Colonic mucosa (tissue), 4 donors: ENCODE measurements around the gene LCTL. TPM values are rescaled to one million over a fixed set of nuclear protein-coding genes. Genes with fewer than 3 reads are reported as not detected.

Experiments used
- DNase-seq: peaks from one replicate; pipeline ENCODE4 v3.0.0-alpha.2; 2020
- H3K27ac ChIP-seq: fragments of 200-600 bp; one replicate; pipeline ENCODE4 v1.8.0; 2021
- H3K27me3 ChIP-seq: fragments of 200-600 bp; one replicate; pipeline ENCODE4 v1.8.0; 2021
- H3K36me3 ChIP-seq: fragments of 200-600 bp; one replicate; pipeline ENCODE4 v1.8.0; 2021
- H3K4me1 ChIP-seq: fragments of 200-600 bp; one replicate; pipeline ENCODE4 v1.8.0; 2021; ENCODE audit warnings: mild to moderate bottlenecking
- H3K4me3 ChIP-seq: fragments of 200-600 bp; one replicate; pipeline ENCODE4 v1.8.0; 2021
- H3K9ac ChIP-seq, 2 donors: one replicate each; pipeline ENCODE4 v1.7.0; 2013; ENCODE audit warnings: control low read depth in 2 of 2, low read depth in 2 of 2, low read length in 2 of 2
- H3K9me3 ChIP-seq: fragments of 200-600 bp; one replicate; pipeline ENCODE4 v1.8.0; 2021
- CTCF ChIP-seq: fragments of 200-600 bp; IDR thresholded peaks from one replicate; pipeline ENCODE4 v1.8.0; 2022; ENCODE audit warnings: antibody characterized with exemption, mild to moderate bottlenecking
- intact Hi-C: fragments of 100-400 bp; cut with DNase I; formaldehyde crosslinking; loops from one replicate; pipeline ENCODE4 v1.14.1; 2022
- total RNA-seq, 2 donors: library from RNA; stranded (reverse); fragmentation: NEBNext Ultra II Directional in 1 of 2; extraction: Animal tissue kit (Norgen Biotek cat#: 25700) in 1 of 2; gene quantifications; one replicate each; pipeline ENCODE4 v1.2.1, GENCODE V29; 2021
- donor health status: healthy.
- donor health status: DM: no; HTN: no; CAD: no.
- donor health status: DM: no; HTN: no; CAD: no.

LCTL gene
- total RNA-seq, 2 donors from 2014 or later = not detected

- no peaks in the 10 kb centered on the region for H3K4me1 ChIP-seq
- no peak overlapping the region for H3K9ac ChIP-seq
- H3K4me3 ChIP-seq = no peak overlapping the region
- intact Hi-C loops = no loop called here
- no peak for DNase-seq
- H3K36me3 ChIP-seq = no peaks in the 10 kb centered on the region
- no peaks in the 10 kb centered on the region for H3K27me3 ChIP-seq
- no peaks in the 10 kb centered on the region for H3K9me3 ChIP-seq
- TF ChIP-seq CTCF = no peak
- H3K27ac ChIP-seq = no peak overlapping the region
These were observed 20.6 kb upstream of the LCTL start for GRCh38 chr15:66586155-66586976.

- Histone ChIP-seq H3K9me3 (no peaks in the 10 kb centered on the region), H3K27ac (no peak overlapping the region), H3K36me3 (no peaks in the 10 kb centered on the region), H3K4me1 (no peaks in the 10 kb centered on the region), H3K27me3 (no peaks in the 10 kb centered on the region), H3K4me3 (no peak overlapping the region), H3K9ac (no peak overlapping the region)
- no peak for TF ChIP-seq CTCF
- DNase-seq = no peak
- intact Hi-C loops = no loop called here
These were observed 16.3 kb upstream of the LCTL start for GRCh38 chr15:66581972-66582537.

GRCh38 chr15:66580643-66581042, 14.8 kb upstream of the LCTL start:
- TF ChIP-seq CTCF = no peak
- H3K27ac ChIP-seq = no peak overlapping the region
- no peaks in the 10 kb centered on the region for H3K36me3 ChIP-seq
- no peaks in the 10 kb centered on the region for H3K27me3 ChIP-seq
- intact Hi-C loops = no loop called here
- no peaks in the 10 kb centered on the region for H3K4me1 ChIP-seq
- no peak overlapping the region for H3K9ac ChIP-seq
- no peaks in the 10 kb centered on the region for H3K9me3 ChIP-seq
- no peak for DNase-seq
- H3K4me3 ChIP-seq = no peak overlapping the region

GRCh38 chr15:66578286-66578875, 12.6 kb upstream of the LCTL start:
- Histone ChIP-seq H3K27ac (no peak overlapping the region), H3K27me3 (no peaks in the 10 kb centered on the region), H3K4me1 (no peaks in the 10 kb centered on the region), H3K36me3 (no peaks in the 10 kb centered on the region), H3K4me3 (no peak overlapping the region), H3K9ac (no peak overlapping the region), H3K9me3 (no peaks in the 10 kb centered on the region)
- intact Hi-C loops = no loop called here
- no peak for TF ChIP-seq CTCF
- DNase-seq = no peak

GRCh38 chr15:66574596-66574950, 8.8 kb upstream of the LCTL start:
- no peaks in the 10 kb centered on the region for H3K36me3 ChIP-seq
- no peaks in the 10 kb centered on the region for H3K27me3 ChIP-seq
- no peaks in the 10 kb centered on the region for H3K4me1 ChIP-seq
- no peak overlapping the region for H3K9ac ChIP-seq
- H3K9me3 ChIP-seq = no peaks in the 10 kb centered on the region
- no peak for TF ChIP-seq CTCF
- no peak for DNase-seq
- H3K27ac ChIP-seq = no peak overlapping the region
- no peak overlapping the region for H3K4me3 ChIP-seq
- intact Hi-C loops = no loop called here
